ELF-1 (cell line): Measurements from ENCODE around the gene ZNF197.
"Not testable (repeated sequence)": the region's sequence is repeated elsewhere in the genome, so short reads cannot be mapped to it uniquely, and the experiment has no call there.

ENCODE experiments used
- DNase-seq: peaks from one replicate; pipeline ENCODE4 v3.0.0-alpha.2; 2016; ENCODE audit warnings: low read depth, low spot score

Gene ZNF197

DNA sequence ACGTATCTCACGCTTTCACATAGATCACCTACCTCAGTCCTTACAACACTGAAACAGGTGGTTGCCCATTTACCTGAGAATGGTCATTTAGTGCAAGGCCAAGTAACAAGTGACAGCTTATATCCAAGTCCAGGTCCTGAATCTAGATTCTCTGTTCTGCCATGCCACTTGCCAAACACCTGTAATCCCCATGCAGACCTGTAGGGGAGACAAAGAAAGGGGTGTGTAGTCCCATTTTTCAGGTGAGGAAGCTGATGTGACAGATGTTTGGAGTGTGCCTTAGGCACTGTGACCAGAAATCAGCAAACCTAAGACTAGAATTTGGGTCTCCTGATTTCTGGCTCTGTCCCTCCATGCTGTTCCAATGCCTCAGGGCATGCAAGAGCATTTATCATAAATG is 36.4 kb downstream of the ZNF197 start:
- DNase-seq = no peak

DNA sequence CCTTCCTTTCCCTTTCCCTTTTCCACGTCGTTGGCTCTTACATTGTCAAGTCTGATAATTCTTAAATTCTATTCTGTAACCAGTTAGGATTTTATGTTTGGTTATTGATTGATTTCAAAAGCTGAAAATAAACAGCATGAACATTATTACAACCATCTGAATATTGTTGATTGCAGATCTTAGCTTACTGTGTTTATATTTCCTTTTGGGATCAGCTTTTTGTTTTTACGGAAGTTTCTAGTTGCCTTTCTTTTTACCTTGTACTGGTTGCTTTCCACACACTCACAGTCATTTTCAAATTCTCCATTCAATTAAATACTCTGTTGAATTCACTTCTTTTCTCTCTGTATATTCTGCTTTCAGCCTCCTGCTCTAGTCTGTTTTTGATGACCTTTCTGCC is 40.3 kb downstream of the ZNF197 start:
- no peak for DNase-seq

DNA sequence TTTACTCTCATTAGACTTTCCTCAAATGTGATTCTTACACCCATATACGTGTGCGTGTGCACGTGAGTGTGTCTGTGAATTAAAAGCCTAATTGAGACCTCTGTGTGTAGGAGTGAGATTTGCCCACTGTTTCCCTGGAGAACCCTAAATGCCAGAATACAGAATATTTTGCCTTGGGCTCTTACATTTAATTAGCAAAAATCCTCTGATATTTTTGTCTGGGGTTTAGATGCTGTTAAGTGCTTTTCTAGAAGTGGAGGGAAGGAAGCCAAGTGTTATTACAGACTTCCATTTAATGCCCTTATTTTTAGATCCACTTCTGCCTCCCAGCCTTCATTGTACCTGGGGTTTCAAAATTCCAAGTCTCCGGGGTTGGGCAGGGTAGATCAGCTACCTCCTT is 41.5 kb downstream of the ZNF197 start:
- no peak for DNase-seq

DNA sequence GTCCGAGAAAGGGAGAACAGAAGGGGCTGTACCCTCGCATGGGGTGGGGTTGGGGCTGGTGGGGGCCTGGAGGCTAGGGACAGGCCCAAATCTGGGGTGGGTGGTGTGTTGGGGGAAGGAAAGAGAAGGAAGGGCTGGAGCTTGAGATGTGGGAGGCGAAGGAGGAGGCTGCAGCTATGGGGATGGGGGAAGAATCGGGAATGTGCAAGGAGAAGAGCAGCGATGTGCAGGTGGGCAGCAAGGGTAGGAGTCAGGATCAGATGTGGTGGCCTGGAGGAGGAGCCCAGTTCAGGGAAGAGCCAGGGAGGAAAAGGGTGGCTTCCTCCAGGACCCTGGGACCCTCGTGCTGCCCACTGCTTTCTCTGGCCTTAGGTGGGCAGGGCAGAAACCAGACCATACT is 44.9 kb downstream of the ZNF197 start:
- no peak for DNase-seq

DNA sequence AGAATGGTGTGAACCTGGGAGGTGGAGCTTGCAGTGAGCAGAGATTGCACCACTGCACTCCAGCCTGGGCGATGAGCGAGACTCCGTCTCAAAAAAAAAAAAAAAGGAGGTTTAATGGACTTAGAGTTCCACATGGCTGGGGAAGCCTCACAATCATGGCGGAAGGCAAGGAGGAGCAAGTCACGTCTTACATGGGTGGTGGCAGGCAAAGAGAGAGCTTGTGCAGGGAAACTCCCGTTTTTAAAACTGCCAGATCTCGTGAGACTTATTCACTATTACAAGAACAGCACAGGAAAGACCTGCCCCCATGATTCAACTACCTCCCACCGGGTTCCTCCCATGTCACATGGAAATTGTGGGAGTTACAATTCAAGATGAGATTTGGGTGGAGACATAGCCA is 48.6 kb downstream of the ZNF197 start:
- DNase-seq = not testable (repeated sequence)

DNA sequence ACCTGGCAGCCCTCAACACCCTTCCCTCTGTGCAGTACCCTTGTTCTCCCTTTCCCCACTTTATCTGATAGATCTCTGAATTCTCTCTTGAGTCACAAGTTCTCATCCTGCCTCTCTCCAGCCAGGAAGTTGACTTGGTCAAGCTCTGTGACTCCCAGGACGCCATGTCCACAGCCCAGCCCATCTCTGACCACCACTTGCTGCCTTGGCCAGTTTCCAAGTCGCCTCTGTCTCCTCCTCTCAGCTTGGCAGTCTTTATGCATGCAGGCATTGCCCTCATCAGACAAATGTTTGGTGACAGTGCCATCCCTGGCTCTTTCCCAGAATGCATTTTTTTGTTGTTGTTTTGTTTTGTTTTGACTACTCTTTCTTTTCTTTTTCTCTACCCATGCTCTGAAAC is 49.4 kb downstream of the ZNF197 start:
- no peak for DNase-seq

DNA sequence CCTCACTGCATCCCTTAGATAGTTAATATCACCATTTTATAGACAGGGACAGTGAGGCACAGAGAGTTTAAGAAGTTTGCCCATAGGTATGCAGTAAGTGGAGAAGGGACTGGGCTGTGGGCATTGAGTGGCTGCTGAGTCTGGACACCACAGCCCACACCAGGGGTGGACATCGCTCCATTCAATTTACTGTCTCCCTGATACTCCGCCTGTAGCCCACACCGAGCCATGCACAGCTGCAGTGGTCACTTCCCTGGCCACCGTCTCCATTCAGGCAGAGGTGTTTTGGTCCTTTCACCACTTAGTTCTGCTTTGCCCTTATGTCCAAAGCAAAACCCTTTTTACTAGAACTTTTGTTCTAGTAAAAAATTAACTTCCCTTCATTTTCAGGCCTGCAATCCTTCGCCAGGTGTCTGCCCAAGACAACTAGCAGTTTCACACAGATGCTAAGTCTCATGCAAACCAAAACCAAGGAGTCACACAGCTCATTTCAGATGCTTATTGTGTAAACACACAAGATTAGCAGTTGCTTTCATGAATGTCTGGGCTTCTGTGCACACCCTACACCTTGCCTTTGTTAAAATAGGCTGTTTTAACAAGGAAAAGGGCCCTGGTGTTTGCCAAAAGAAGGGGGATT is 53.8 kb downstream of the ZNF197 start:
- no peak for DNase-seq

DNA sequence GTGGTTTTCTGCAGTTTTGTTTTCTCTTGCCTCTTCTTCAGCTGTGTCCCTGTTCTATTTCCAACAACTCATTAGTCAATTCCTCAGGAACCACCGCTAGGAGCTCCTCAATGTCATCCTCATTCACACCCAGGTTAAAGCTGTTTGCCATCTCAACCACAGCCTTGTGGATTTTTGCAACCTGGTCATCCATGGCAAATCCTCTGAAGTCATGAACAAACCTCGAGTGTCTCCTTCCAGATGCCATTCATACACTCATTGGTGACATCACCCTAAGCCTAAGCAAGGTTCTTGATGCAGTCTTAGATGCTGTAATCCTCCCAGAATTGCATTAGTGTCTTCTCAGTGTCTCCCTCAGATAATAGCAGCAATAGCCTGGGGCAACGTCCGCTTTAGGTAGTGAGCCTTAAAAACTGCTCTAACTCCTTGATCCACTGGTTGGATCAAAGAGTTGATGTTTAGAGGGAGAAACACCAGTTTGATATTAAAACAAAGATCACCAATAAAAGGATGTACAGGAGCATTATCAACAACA is 56.2 kb downstream of the ZNF197 start:
- DNase-seq = no peak

DNA sequence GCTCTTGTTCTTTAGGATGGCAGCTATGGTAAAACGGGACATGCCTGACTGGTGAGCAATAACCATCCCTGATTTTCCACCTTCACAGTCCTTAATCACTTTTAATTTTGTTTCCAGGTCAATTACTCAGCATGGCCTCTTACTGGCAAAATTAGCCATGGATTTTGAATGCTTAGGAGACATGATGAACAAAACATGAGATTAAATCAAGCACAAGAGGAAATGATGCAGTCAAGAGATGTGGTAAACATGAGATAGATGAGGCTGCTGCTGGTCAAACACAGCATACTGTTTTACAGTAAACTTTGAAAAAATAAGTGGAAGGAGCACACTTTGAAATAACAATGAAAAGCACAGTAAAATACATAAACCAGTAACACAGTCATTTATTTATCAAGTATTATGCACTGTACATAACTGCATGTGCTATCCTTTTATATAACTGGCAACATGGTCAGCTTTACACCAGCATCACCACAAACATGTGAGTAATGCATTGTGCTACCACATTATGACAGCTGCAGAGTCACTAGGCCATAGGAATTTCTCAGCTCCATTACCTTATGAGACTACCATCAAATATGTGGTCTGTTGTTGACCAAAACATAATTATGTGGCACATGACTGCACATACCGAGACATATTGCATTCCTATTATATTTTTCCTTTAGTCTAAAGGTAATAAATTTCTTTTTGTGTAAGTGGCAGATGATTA is 57.5 kb downstream of the ZNF197 start:
- no peak for DNase-seq

DNA sequence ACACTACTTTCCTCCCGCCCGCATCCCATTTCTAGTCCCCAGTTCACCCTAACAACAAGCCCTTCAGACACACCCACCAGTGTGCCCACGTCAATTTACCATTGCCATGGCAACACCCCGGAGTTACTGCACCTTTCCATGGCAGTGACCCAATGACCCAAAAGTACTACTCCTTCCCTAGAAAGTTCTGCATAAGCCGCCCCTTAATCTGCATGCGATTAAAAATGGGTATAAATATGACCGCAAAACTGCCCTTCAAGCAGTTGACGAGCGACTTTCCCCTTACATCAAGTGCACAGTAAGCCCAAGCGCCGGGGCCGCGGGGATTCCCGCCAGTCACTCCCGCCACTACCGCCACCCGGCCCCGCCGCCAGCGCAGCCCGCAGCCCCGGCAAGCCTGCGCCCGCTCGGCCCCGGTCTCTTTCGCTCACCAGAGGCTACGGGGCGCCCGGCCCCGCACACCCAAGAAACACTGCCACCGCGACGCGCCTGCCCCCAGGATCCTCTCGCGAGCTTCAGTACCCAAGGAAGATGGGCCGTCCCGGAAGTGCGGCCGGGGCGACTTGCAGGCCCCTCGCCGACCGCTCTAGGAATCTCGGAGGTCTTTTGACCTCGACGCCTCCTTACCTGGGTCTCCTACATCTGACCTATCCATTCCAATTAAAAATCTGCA is 60.4 kb downstream of the ZNF197 start:
- DNase-seq = peak; percentile 80

DNA sequence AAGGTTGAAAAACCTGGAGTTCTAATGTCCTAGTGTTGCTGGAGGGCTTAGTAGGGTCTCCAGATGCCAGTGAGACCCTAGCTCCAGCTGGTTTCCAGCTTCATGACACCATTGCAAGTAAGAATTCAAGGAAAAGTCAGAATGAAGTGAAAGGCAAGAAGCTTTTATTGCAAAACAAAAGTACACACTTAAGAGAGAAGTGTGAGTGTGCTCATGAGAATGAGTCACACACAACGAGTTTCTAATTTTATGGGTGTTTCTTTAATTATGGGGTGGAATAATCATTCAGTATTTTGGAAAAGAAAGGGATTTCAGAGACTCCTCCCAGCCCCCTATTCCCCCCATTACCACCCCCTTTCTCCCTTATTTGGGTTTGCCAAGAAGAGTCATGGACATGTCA is 63.1 kb downstream of the ZNF197 start:
- DNase-seq = no peak
